Left ventricle myocardium inferior (tissue), 1 donor: ENCODE data around the gene TMEM165. TPM values are rescaled to one million over a fixed set of nuclear protein-coding genes. Genes with fewer than 3 reads are reported as not detected.

Experiments
- DNase-seq: peaks from one replicate; pipeline ENCODE4 v3.0.0-alpha.2; 2020
- H3K27ac ChIP-seq: fragments of 200-600 bp; replicated peaks from 2 replicates; pipeline ENCODE4 v1.8.0; 2021
- H3K27me3 ChIP-seq: fragments of 200-600 bp; 2 replicates; pipeline ENCODE4 v1.8.0; 2021; ENCODE audit warnings: low read depth
- H3K36me3 ChIP-seq: fragments of 200-600 bp; 2 replicates; pipeline ENCODE4 v1.8.0; 2021
- H3K4me1 ChIP-seq: fragments of 200-600 bp; 2 replicates; pipeline ENCODE4 v1.8.0; 2021
- H3K4me3 ChIP-seq: fragments of 200-600 bp; 2 replicates; pipeline ENCODE4 v1.8.0; 2021; ENCODE audit warnings: mild to moderate bottlenecking, moderate library complexity
- H3K9me3 ChIP-seq: fragments of 200-600 bp; replicated peaks from 2 replicates; pipeline ENCODE4 v1.8.0; 2021
- intact Hi-C: fragments of 100-400 bp; cut with micrococcal nuclease; formaldehyde crosslinking; loops from one replicate; pipeline ENCODE4 v1.11.0; 2022
- total RNA-seq: library from RNA; stranded (reverse); fragmentation: NEBNext Ultra II Directional; extraction: Animal tissue kit (Norgen Biotek cat#: 25700); gene quantifications from one replicate; pipeline ENCODE4 v1.2.1, GENCODE V29; 2021
- TF ChIP-seq, protein P1 (sequence below): fragments of 200-600 bp; IDR thresholded peaks from 2 replicates; pipeline ENCODE4 v1.8.0; 2021; ENCODE audit warnings: antibody characterized with exemption, mild to moderate bottlenecking, borderline replicate concordance
- donor health status: DM: no; HTN: yes; CAD: no; lungs with severe emphysema.

The TMEM165 gene
- total RNA-seq, 1 donor from 2014 or later = 41.6 TPM

DNA sequence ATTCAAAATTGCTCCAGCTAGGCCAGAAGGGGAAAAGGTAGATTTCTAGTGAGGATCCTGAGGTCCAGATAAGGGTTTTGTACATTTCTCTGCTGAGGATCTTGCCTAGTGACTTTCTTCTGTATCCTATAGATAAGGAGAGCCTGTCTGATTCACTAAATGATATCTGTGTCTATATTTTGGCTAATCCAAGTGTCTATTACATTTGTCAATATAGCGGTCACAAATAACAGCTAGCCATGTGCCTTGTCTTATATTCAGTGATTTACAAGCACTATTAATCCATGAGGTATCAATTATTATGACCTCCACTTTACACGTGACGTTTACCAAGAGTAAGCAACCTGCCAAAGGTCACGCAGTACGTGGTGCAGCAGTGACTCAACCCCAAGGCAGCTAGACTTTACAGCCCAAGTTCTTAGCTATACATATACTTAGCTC is 41.6 kb downstream of the TMEM165 start:
- no peaks in the 10 kb centered on the region for H3K9me3 ChIP-seq
- DNase-seq = no peak
- H3K27ac ChIP-seq = no peak overlapping the region
- no peaks in the 10 kb centered on the region for H3K27me3 ChIP-seq
- intact Hi-C loops = no loop called here
- peaks cover 9% of the 10 kb centered on the region for H3K4me1 ChIP-seq
- peaks cover 62% of the 10 kb centered on the region for H3K36me3 ChIP-seq
- TF ChIP-seq, protein P1, sequence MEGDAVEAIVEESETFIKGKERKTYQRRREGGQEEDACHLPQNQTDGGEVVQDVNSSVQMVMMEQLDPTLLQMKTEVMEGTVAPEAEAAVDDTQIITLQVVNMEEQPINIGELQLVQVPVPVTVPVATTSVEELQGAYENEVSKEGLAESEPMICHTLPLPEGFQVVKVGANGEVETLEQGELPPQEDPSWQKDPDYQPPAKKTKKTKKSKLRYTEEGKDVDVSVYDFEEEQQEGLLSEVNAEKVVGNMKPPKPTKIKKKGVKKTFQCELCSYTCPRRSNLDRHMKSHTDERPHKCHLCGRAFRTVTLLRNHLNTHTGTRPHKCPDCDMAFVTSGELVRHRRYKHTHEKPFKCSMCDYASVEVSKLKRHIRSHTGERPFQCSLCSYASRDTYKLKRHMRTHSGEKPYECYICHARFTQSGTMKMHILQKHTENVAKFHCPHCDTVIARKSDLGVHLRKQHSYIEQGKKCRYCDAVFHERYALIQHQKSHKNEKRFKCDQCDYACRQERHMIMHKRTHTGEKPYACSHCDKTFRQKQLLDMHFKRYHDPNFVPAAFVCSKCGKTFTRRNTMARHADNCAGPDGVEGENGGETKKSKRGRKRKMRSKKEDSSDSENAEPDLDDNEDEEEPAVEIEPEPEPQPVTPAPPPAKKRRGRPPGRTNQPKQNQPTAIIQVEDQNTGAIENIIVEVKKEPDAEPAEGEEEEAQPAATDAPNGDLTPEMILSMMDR = no peak
- no peak overlapping the region for H3K4me3 ChIP-seq

- Histone ChIP-seq H3K4me1 (peaks cover 9% of the 10 kb centered on the region), H3K9me3 (no peaks in the 10 kb centered on the region), H3K27me3 (no peaks in the 10 kb centered on the region), H3K4me3 (no peak overlapping the region), H3K27ac (no peak overlapping the region), H3K36me3 (peaks cover 67% of the 10 kb centered on the region)
- TF ChIP-seq, protein P1 = no peak
- DNase-seq = no peak
- intact Hi-C loops = no loop called here
Measured at GRCh38 chr4:55437823-55438222, 42.1 kb downstream of the TMEM165 start.

- no peak for DNase-seq
- Histone ChIP-seq H3K4me3 (no peak overlapping the region), H3K9me3 (no peaks in the 10 kb centered on the region), H3K27ac (no peak overlapping the region), H3K27me3 (no peaks in the 10 kb centered on the region), H3K36me3 (peaks cover 68% of the 10 kb centered on the region), H3K4me1 (peaks cover 9% of the 10 kb centered on the region)
- TF ChIP-seq, protein P1 = no peak
- intact Hi-C loops = no loop called here
Measured at GRCh38 chr4:55438314-55438713, 42.6 kb downstream of the TMEM165 start.

- DNase-seq = no peak
- intact Hi-C loops = no loop called here
- no peak overlapping the region for H3K27ac ChIP-seq
- no peaks in the 10 kb centered on the region for H3K27me3 ChIP-seq
- peaks cover 68% of the 10 kb centered on the region for H3K36me3 ChIP-seq
- TF ChIP-seq, protein P1 = no peak
- no peak overlapping the region for H3K4me3 ChIP-seq
- H3K4me1 ChIP-seq = peaks cover 9% of the 10 kb centered on the region
- H3K9me3 ChIP-seq = no peaks in the 10 kb centered on the region
Measured at GRCh38 chr4:55439023-55439422, 43.3 kb downstream of the TMEM165 start.

DNA sequence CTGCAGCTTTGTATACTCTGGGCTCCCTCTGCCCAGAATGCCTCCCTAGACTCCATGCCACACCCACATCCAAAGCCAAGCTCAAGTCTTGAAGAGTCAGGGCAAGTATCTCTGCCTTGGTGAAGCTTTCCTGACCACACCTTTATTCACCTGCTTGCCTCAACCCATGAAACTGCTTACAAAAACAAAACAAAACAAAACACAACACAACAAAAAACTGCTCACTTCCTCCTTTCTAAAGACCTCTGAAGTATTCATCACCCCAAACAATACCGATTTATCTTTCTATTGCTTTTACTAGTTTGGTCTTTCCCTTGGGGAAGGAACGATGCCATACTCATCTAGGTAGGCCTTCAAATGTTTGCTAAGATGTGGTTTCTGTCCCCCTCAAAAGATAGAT is 45.0 kb downstream of the TMEM165 start:
- intact Hi-C loops = no loop called here
- no peak for DNase-seq
- H3K27ac ChIP-seq = no peak overlapping the region
- no peaks in the 10 kb centered on the region for H3K4me1 ChIP-seq
- TF ChIP-seq, protein P1 = no peak
- peaks cover 64% of the 10 kb centered on the region for H3K36me3 ChIP-seq
- H3K27me3 ChIP-seq = no peaks in the 10 kb centered on the region
- H3K9me3 ChIP-seq = no peaks in the 10 kb centered on the region
- no peak overlapping the region for H3K4me3 ChIP-seq

GRCh38 chr4:55442541-55442940 is 46.8 kb downstream of the TMEM165 start:
- H3K36me3 ChIP-seq = peaks cover 65% of the 10 kb centered on the region

More at GRCh38 chr4:55442541-55442940, 46.8 kb downstream of the TMEM165 start:
- intact Hi-C loops = no loop called here
- Histone ChIP-seq H3K4me3 (no peak overlapping the region), H3K27ac (no peak overlapping the region), H3K4me1 (no peaks in the 10 kb centered on the region), H3K9me3 (no peaks in the 10 kb centered on the region), H3K27me3 (no peaks in the 10 kb centered on the region)
- DNase-seq = no peak
- TF ChIP-seq, protein P1 = no peak
